Kasumi-1 (cell line): ENCODE measurements around the gene OVOL1.
A peak's percentile ranks its signal among the peaks of the same experiment; 100 is the strongest.
"Not testable (repeated sequence)": the region's sequence is repeated elsewhere in the genome, so short reads cannot be mapped to it uniquely, and the experiment has no call there.

Experiments
- DNase-seq, 2 experiments: peaks; one replicate each; lab custom pipeline; 2025; lab: John Stamatoyannopoulos, UW

OVOL1 gene

DNA sequence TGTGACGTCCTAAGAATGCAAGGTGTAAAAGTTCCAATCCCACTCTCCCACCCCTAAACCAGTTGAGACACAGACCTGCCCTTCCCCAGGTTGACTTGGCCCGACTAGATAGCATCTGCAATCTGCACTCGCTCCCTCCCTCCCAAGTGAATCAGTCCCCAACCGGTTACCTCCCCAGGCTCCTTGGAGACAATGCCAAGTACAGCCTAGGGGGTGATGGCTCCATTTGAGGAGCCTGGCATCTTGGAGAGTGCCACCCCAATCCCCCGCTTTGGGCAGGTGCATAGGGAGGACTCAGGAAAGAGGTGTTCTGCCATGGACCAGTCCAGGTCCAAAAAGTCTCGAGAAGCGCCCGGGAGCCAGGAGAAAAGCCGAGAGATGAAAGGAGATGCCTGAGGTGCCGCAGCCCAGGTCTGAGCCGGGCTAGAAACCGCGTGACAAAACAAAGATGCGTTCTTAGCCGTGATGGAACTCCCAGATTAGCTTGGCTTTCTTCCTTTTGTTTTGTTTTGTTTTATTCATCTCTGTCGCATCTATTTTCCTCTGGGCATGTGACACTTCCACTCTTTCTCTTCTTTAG, 28.2 kb downstream of the OVOL1 start:
- no peak for DNase-seq

DNA sequence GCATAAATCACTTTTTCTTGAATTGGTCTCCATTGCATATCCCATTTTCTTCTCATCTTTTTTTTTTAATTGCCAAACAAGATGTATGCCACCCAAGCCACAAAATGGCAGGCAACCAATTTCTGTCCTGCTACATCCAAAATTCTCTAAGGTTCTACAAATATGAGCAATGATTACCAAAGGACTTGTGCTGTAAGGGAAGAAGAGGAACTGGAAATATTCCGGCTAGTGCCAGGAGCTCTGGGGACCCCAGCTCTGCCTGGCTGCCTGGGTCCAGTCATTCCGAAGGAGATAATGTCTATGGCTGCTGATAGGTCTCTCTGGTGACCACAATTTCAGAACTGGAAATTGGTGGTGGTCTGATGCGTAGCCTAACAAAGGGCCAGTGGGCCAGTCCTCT, 29.8 kb downstream of the OVOL1 start:
- DNase-seq: no peak

DNA sequence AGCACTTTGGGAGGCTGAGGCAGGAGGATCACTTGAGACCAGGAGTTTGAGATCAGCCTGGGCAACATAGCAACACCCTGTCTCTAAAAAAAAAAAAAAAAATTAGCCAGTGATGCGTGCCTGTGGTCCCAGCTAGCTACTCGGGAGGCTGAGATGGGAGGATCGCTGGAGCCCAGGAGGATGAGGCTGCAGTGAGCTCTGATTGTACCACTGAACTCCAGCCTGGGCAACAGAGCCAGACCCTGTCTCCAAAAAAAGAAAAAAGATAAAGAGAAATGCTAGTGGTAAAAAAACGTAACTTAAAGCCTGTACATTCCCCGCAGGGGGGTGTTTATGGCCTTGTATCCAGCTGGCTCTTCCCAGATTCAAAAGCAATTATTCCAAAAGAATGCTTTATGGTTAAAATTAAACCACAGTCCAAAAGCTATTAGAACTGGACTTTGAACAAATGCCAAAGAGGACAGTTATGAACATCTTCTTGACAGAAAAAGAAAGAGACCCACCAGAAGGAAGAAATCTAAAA, 30.5 kb downstream of the OVOL1 start:
- DNase-seq: no peak

DNA sequence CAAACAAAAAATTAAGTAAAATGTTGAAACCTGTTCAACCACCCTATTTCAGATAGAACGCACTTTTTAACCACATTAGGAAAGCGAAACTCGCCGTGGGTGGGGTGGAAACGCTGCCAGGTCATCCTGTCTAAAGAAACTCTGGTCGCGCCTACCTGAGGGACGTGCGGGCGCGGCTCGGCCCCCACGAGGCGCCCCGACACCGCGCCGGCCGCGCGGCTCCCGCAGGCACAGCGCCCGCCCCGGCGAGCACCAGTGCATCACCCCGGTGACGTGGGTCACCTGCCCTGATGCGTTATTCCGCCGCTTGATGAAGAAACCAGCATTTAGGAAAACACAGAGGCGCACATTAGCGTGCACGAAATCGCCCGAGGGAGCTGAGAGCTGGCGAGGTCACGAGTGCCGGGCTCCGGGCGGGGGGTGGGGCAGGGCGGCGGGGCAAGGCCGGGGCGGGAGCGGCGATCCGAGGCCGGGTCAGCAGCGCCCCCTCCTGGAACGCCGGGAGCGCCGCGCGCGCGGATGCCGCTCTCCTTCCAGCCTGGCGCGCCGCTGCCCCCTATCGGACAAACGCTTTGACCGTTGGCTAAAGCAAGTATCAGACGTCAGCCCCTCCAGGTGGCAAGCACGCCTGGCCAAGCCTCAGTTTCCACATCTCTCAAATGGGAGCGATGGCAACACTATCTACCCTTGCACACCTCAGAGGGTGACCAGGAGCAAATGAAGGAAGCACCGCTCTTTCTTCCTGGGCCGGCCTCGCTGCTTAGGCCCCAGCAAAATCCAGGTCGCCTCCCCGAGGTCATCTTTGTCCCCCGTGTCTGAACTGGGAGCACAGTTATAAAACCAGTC, 31.2 kb downstream of the OVOL1 start:
- peak; percentile 76 to 84 for DNase-seq

DNA sequence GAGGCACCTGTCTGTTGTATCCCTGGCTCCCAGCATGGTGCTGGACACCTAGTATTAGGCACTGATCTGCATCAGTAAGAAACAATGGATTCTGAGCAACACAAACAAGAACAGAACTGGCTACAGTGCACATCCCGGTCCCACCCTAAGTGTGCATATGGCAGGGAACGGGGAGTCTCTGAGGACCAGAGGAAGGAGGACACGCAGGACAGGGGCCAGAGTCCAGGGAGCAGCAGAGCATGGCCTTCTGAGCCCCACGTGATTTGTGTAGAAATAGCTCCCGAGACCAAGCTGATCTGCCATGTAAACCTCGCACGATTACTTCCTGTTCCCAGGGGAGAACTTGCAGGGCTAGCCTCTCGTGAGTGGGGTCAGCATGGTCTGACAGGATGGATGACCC, 34.2 kb downstream of the OVOL1 start:
- no peak for DNase-seq

DNA sequence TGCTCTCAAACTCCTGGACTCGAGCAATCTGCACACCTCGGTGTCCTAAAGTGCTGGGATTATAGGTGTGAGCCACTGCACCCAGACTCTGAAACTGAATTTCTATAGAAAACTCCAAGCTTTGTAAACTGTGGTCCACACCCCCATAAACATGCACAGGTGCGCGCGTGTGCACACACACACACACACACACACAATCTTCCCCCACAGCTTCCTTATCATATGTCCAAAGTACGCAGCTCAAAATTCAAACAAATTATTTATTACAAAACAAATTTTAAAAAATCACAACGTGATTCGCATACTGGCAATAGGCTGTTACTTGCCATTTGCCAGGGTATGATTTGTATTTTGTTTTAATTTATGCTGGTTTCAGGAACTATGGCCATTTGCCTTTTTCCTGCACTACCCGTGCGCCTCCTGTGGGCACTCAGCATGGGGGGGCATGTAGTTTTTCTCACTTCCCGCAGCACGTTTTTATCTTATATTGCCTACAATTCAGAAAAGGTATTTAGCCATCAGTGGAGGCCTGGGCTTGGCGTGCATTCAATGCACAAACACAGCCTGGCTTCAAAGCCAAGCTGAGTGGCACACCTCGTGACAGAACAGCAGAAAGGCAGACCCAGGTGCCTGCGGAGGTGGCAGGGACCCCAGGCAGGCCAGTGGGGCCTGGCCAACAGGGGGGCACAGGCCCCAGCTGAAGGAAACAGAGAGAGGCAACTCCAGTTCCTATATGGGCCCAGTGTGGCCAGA, 36.1 kb downstream of the OVOL1 start:
- no peak for DNase-seq

DNA sequence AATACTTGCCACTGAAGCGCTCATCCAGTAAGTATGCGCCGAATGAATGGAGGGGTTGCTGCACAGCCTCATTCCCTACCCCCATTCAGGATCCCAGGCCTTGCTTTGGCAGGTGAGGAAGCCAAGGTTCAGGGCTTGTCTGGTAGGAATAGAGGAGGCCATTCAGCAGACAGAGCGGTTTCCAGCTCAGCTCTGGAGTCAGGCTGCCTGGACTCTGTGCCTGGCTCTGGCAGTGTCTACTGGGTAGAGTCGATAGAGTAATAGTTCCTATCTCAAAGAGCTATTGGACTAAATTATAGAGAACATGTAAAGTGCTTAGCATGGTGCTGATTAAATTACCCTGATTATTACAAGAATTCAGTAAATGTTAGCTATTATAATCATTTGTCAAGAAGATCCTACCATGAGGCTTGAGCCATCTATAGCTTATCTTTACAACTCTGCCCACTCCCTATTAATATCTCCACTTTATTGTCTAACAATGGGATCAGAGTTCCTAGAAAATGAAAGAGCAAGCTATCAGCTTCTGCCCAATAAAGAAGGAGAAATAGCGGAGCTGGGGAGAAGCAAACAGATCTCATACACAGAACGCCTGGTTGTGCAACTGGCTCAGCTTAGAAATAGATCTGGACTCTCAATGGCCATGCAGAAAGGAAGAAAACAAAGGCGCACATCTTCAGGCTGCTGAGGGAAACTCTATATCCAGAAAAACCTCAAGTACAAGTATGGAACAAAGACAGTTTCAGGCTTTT, 40.3 kb downstream of the OVOL1 start:
- DNase-seq: no peak

DNA sequence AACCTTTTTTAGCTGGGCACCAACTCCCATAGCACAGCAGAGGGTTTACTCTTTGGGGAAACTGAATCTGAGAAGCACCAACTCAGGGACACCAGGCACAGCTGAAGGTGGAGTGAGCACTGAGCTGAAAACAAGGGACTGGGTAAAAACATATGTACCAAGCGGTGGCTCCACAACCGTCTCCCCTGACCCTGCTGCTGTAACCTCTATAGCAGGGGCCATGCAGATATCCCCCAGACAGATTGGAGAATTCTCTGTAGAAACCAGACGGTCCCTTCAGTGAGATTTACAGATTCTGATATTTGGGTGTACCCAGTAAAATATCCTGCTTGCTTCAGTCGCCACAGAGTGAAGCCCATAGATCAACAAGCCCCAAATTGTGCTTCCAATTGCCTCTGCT, 42.6 kb downstream of the OVOL1 start:
- DNase-seq: no peak

DNA sequence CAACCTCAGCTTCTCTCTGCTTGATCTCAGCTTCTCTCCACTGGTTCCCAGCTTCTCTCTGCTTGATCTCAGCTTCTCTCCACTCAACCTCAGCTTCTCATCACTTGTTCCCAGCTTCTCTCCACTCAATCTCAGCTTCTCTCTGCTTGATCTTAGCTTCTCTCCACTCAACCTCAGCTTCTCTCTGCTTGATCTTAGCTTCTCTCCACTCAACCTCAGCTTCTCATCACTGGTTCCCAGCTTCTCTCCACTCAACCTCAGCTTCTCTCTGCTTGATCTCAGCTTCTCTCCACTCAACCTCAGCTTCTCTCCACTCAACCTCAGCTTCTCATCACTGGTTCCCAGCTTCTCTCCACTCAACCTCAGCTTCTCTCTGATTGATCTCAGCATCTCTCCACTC, 45.4 kb downstream of the OVOL1 start:
- DNase-seq: not testable (repeated sequence)

DNA sequence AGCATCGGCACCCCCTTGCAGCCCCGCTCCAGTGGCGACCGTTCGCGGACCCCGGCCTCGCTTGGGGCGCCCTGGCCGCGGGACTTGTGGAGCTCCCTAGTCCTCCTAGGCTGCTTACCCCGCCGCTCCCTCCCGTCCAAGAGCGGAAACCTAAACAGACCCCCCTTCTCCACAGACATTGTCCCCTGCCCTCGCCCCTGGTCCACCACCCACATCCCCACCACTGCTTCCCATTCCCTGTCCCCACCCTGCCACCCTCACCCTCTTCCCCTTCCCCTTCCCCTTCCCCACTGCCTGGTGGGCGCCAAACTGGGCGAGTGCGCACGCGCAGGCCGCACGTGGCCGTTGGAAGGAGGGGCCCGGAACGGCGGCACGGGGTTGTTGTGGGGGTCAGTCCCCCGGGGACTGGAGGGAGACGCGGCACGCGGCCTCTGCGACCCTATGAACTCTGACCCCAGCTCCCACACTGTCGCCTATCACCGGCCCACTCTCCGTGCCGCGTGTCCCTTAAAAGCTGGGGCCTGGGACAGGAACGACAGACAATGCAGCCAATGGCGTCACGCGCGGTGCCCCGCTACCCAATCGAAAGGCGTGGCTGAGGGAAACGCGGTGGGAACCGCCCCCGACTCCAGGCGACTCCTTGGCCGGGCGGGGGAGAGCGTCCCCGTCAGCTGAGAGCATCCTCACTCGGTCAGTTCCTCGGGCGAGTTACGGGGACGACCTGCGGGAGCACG, 46.6 kb downstream of the OVOL1 start, which contains the start of gene SNX32:
SNX32 (plus strand) TSS at position 667 of the 734 bp plus-strand sequence. CDS start 103 bp downstream, outside the sequence.
- DNase-seq: peak; percentile 90 to 93

DNA sequence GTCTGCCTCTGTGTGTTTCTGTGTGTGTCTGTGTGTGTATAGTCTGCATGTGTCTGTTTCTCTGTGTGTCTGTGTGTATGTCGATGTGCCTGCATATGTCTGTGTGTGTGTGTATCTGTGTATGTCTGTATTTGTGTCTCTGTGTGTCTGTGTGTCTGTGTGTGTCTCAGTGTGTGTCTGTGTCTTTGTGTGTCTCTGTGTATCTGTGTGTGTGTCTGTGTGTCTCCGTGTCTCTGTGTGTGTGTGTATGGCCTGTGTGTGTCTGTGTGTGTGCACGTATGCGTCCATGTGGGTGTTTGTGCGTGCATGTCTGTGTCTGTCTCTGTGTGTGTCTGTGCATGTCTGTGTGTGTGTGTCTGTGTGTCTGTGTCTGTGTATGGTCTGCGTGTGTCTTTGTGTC, 47.3 kb downstream of the OVOL1 start:
- DNase-seq: no peak

DNA sequence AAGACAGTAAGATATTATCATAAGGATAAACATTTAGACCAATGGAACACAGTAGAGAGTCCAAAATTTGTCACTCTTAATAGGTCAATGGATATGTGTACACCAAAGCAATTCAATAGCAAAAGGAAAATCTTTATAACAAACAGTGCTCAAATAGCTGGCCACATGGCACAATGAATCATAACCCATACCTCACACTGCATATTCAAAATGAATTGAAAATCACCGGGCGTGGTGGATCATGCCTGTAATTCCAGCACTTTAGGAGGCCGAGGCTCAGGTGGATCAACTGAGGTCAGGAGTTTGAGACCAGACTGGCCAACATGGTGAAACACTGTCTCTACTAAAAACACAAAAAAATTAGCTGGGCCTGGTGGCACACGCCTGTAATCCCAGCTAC, 55.3 kb downstream of the OVOL1 start:
- no peak for DNase-seq

DNA sequence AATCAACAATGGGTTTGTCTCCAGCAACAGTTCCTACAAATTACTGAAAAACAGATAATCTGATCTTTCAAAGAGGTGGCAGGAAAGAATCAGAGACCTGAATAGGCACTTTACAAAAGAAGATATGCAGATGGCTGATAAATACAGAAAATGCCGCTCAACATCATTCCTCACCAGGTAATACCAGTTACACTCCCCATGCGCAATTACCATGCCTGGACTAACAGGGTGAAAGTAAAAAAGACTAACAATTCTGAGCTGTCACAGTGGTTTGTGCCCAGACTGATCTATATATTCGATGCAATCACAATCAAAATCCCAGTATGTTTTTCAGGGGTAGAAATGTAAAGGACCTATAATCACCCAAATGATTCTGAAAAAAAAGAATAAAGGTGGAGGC, 56.9 kb downstream of the OVOL1 start:
- DNase-seq: no peak

DNA sequence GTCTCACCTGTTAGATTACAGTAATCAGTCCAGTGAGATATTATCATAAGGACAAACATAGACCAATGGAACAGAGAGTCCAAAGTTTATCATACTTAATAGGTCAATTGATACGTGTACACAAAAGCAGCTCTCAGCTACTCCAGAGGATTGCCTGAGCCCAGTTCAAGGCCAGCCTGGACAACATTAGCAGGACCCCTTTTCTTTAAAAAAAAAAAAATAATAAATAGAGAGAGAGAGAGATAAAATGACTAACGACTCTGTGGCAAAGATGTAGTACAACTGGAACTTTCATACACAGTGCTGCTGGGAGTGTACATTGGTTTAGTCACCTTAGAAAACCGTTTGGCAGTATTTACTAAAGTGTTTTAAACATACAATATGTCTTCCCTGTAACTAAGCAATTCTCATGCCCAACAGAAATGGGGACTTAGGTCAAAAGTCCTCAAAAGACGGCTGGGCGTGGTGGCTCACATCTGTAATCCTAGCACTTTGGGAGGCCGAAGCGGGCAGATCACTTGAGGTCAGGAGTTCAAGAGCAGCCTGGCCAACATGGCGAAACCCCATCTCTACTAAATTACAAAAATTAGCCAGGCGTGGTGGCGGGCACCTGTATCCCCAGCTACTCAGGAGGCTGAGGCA, 57.5 kb downstream of the OVOL1 start:
- DNase-seq: no peak
